GM12874 (cell line): ENCODE results near the gene LILRA2.
"Not testable (repeated sequence)": the region's sequence is repeated elsewhere in the genome, so short reads cannot be mapped to it uniquely, and the experiment has no call there.

Experiments
- TF ChIP-seq, protein P1 (sequence below): IDR thresholded peaks from 2 replicates; pipeline ENCODE4 v1.5.1; 2011; ENCODE audit warnings: low read depth, mild to moderate bottlenecking, control low read depth, low read length, moderate library complexity; ENCODE audit not compliant: insufficient read depth

LILRA2 gene

DNA sequence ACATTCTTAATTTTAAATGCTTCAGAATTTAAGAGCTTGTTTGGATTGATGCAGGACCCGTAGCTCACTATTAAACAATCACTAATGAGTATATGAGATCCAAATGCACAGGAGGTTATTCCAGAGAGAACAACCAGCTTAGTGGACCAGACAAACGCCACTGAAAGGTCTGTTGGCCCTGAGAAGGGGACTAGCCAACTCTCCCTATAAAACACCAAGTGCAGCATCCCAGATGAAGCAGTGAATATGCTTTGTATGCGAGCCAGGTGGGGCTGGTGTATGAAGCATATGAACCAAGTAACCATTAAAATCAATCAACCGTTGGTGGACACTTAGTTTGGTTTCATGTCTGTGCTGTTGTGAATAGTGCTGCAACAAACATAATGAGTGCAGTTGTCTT lies 46.9 kb downstream of the LILRA2 start:
- TF ChIP-seq, protein P1, sequence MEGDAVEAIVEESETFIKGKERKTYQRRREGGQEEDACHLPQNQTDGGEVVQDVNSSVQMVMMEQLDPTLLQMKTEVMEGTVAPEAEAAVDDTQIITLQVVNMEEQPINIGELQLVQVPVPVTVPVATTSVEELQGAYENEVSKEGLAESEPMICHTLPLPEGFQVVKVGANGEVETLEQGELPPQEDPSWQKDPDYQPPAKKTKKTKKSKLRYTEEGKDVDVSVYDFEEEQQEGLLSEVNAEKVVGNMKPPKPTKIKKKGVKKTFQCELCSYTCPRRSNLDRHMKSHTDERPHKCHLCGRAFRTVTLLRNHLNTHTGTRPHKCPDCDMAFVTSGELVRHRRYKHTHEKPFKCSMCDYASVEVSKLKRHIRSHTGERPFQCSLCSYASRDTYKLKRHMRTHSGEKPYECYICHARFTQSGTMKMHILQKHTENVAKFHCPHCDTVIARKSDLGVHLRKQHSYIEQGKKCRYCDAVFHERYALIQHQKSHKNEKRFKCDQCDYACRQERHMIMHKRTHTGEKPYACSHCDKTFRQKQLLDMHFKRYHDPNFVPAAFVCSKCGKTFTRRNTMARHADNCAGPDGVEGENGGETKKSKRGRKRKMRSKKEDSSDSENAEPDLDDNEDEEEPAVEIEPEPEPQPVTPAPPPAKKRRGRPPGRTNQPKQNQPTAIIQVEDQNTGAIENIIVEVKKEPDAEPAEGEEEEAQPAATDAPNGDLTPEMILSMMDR, result no peak

- TF ChIP-seq, protein P1, result no peak
Observed at GRCh38 chr19:54622431-54622830, 48.8 kb downstream of the LILRA2 start.

GRCh38 chr19:54626757-54627156 lies 53.2 kb downstream of the LILRA2 start:
- TF ChIP-seq, protein P1, result no peak

DNA sequence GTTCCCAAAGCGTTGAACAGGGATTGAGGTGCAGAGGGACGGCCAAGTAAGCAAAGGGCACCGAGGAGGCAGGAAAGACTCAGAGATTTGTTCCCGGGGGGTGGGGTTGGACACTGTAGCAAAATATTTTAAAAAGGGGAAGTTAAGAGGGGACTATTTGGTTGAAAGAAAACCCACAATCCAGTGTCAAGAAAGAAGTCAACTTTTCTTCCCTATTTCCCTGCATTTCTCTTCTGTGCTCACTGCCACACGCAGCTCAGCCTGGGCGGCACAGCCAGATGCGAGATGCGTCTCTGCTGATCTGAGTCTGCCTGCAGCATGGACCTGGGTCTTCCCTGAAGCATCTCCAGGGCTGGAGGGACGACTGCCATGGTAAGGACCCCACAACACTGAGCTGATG lies 56.7 kb downstream of the LILRA2 start, which contains the start of gene LILRB1:
LILRB1 (plus strand) TSS at position 223 of the 400 bp plus-strand sequence. CDS start 590 bp downstream, outside the sequence.
- TF ChIP-seq, protein P1, result not testable (repeated sequence)

GRCh38 chr19:54630782-54631181 lies 57.2 kb downstream of the LILRA2 start:
- TF ChIP-seq, protein P1, result no peak

DNA sequence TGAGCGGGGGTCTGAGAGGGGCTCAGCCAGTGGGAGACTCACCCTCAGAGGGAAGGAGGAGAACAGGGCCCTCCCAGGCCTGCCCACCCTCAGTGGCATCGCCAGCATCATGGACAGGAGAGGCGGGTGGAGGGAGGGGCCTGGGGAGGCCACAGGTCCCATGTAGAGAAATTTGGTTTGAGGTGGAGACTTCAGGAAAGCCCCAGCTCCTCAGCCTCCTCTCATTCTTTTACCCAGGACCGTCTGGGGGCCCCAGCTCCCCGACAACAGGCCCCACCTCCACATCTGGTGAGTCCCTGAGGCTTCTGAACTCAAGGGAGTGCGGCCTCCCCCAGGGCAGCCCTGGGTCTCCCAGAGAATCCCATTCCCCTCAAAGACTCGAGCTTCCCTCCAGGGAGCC lies 59.8 kb downstream of the LILRA2 start:
- TF ChIP-seq, protein P1, result no peak

DNA sequence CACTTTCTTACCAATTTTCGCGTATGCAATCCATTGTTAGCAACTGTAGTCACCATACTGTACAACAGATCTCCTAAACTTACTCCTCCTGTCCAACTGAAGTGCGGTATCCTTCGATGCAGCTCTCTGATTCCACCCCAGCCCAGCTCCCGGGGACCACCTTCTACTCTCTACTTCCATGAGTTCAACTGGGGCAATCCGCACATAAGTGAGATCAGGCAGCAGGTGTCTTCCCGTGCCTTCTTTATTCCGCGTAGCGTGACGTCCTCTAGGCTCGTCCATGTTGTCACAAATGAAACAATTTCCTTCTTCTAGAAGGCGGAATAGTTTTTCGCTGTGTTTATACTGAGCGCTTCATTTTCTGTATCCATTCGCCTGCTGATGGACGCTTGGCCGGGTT lies 65.1 kb downstream of the LILRA2 start:
- TF ChIP-seq, protein P1, result no peak
